Measurements from ENCODE around the gene HERC3. TPM values are rescaled to one million over a fixed set of nuclear protein-coding genes. Genes with fewer than 3 reads are reported as not detected.

HERC3 gene
- total RNA-seq, 1 experiment from 2014 or later: 16.9 TPM

DNA sequence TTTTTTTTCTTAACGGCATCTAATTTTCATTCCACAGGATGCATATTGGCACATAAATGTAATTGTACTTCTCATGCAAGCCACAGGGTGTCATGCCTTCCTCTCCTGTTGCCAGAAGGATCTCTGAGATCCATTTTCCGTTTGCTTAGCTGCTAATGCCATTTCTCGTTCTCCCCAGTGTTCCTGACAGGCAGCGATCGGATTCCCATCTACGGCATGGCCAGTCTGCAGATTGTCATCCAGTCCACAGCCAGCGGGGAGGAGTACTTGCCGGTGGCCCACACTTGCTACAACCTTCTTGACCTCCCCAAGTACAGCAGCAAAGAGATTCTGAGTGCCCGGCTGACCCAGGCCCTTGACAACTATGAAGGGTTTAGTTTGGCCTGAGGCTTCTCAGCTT is 114.3 kb downstream of the HERC3 start:
- Histone ChIP-seq H3K36me3 (ENCODE audit: low read depth) (no peaks in the 10 kb centered on the region), H3K79me2 (ENCODE audit: low read depth) (no peaks in the 10 kb centered on the region), H3K4me2 (no peak overlapping the region), H3K4me1 (replicated peaks; ENCODE audit: insufficient read depth) (no peaks in the 10 kb centered on the region), H3K9me3 (ENCODE audit: insufficient read depth, low read depth) (no peaks in the 10 kb centered on the region), H3K4me3 (no peak overlapping the region), H2AFZ (no peak overlapping the region), H3K27me3 (ENCODE audit: insufficient read depth, low read depth) (no peaks in the 10 kb centered on the region), H3F3A (ENCODE audit: insufficient read depth, low read depth) (no peaks in the 10 kb centered on the region), H4K20me1 (ENCODE audit: insufficient read depth) (no peaks in the 10 kb centered on the region), H3K27ac (no peak overlapping the region), H3K9me2 (ENCODE audit: insufficient read depth) (no peaks in the 10 kb centered on the region)
- ChIA-PET POLR2A (ENCODE audit: unreplicated experiment) (no interaction called here), CTCF (interaction anchor here (0.7 to 1.1 kb wide), 2 partner anchors 43 to 65 kb away, joined by 3 to 7 read pairs; no protein-coding TSS in a partner anchor)
- BruUV-seq (replicated peaks): no TSS peak
- TF ChIP-seq, protein P1, sequence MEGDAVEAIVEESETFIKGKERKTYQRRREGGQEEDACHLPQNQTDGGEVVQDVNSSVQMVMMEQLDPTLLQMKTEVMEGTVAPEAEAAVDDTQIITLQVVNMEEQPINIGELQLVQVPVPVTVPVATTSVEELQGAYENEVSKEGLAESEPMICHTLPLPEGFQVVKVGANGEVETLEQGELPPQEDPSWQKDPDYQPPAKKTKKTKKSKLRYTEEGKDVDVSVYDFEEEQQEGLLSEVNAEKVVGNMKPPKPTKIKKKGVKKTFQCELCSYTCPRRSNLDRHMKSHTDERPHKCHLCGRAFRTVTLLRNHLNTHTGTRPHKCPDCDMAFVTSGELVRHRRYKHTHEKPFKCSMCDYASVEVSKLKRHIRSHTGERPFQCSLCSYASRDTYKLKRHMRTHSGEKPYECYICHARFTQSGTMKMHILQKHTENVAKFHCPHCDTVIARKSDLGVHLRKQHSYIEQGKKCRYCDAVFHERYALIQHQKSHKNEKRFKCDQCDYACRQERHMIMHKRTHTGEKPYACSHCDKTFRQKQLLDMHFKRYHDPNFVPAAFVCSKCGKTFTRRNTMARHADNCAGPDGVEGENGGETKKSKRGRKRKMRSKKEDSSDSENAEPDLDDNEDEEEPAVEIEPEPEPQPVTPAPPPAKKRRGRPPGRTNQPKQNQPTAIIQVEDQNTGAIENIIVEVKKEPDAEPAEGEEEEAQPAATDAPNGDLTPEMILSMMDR (conservative IDR thresholded peaks at IDR 0.05): no peak; the same call in 1 of the 2 replicates
- TF ChIP-seq EZH2 (IDR thresholded peaks at IDR 0.05; ENCODE audit: low read depth): no peak
- DNase-seq: no peak
- intact Hi-C loops (cut with micrococcal nuclease; ENCODE audit: unreplicated experiment): no loop called here

DNA sequence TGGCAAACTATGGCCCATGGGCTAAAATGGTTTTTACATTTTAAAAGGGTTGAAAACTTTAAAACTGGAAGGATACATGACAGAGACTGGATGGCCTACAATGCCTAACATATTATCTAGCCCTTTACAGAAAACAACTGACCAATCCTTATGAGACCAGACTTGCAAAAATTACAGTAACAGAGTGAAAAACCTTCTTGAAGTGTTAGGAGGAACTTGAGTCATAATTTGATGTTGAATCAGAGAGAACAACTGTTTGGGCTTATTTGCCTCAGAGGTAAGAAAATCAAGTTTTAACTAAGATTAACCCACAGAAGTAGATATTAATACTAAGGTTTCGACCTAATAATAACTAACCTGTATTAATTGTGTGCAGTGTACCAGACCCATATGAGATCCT is 117.7 kb downstream of the HERC3 start:
- Histone ChIP-seq H3K9me3 (ENCODE audit: insufficient read depth, low read depth) (no peaks in the 10 kb centered on the region), H3K27me3 (ENCODE audit: insufficient read depth, low read depth) (no peaks in the 10 kb centered on the region), H3K27ac (no peak overlapping the region), H3F3A (ENCODE audit: insufficient read depth, low read depth) (no peaks in the 10 kb centered on the region), H4K20me1 (ENCODE audit: insufficient read depth) (no peaks in the 10 kb centered on the region), H3K36me3 (ENCODE audit: low read depth) (no peaks in the 10 kb centered on the region), H3K4me3 (no peak overlapping the region), H3K79me2 (ENCODE audit: low read depth) (no peaks in the 10 kb centered on the region), H3K9me2 (ENCODE audit: insufficient read depth) (no peaks in the 10 kb centered on the region), H3K4me1 (replicated peaks; ENCODE audit: insufficient read depth) (no peaks in the 10 kb centered on the region), H2AFZ (no peak overlapping the region), H3K4me2 (no peak overlapping the region)
- DNase-seq: no peak
- intact Hi-C loops (cut with micrococcal nuclease; ENCODE audit: unreplicated experiment): no loop called here
- ChIA-PET POLR2A (ENCODE audit: unreplicated experiment) (no interaction called here), CTCF (no interaction called here)
- BruUV-seq (replicated peaks): no TSS peak
- TF ChIP-seq, protein P1 (conservative IDR thresholded peaks at IDR 0.05): no peak
- no peak for TF ChIP-seq EZH2 (IDR thresholded peaks at IDR 0.05; ENCODE audit: low read depth)

DNA sequence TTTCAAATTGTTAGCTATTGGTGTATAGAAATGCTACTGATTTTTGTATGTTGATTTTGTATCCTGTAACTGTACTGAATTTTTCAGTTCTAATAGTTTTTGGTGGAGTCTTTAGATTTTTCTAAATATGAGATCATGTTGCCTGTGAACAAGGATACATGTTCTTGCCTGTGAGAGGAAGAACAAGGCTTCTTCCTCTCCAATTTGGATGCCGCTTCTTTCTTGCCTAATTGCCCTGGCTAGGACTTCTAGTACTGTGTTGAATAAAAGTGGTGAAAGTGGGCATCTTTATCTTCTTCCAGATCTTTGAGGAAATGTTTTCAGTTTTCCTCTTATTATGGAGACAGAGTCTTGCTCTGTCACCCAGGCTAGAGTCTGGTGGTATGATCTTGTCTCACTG is 121.5 kb downstream of the HERC3 start:
- TF ChIP-seq, protein P1 (conservative IDR thresholded peaks at IDR 0.05): no peak
- TF ChIP-seq EZH2 (IDR thresholded peaks at IDR 0.05; ENCODE audit: low read depth): no peak
- Histone ChIP-seq H3K4me2 (no peak overlapping the region), H3K4me3 (no peak overlapping the region), H3K9me2 (ENCODE audit: insufficient read depth) (no peaks in the 10 kb centered on the region), H3K4me1 (replicated peaks; ENCODE audit: insufficient read depth) (no peaks in the 10 kb centered on the region), H2AFZ (no peak overlapping the region), H3K27ac (no peak overlapping the region), H3K9me3 (ENCODE audit: insufficient read depth, low read depth) (peaks cover 3% of the 10 kb centered on the region; the same call in 1 of the 2 replicates), H3K27me3 (ENCODE audit: insufficient read depth, low read depth) (no peaks in the 10 kb centered on the region), H4K20me1 (ENCODE audit: insufficient read depth) (no peaks in the 10 kb centered on the region), H3F3A (ENCODE audit: insufficient read depth, low read depth) (no peaks in the 10 kb centered on the region), H3K36me3 (ENCODE audit: low read depth) (no peaks in the 10 kb centered on the region), H3K79me2 (ENCODE audit: low read depth) (no peaks in the 10 kb centered on the region)
- ChIA-PET CTCF (no interaction called here), POLR2A (ENCODE audit: unreplicated experiment) (no interaction called here)
- no TSS peak for BruUV-seq (replicated peaks)
- no peak for DNase-seq
- intact Hi-C loops (cut with micrococcal nuclease; ENCODE audit: unreplicated experiment): no loop called here
